Loucy (cell line): ENCODE measurements around the gene TP53I11.

Experiments used
- H2AFZ ChIP-seq: fragments of 200-600 bp; sonication (generic); 2 replicates; pipeline ENCODE4 v1.6.0; 2016; ENCODE audit warnings: antibody characterized with exemption, mild to moderate bottlenecking, low read length, moderate library complexity
- H3F3A ChIP-seq: fragments of 200-600 bp; 2 replicates; pipeline ENCODE4 v1.6.0; 2016; ENCODE audit warnings: antibody characterized with exemption, low read depth, mild to moderate bottlenecking
- H3K27me3 ChIP-seq: fragments of 200-600 bp; sonication (generic); 2 replicates; pipeline ENCODE4 v1.6.1; 2014; ENCODE audit warnings: low read length, mild to moderate bottlenecking; ENCODE audit not compliant: insufficient read depth, poor library complexity, severe bottlenecking
- H3K36me3 ChIP-seq: fragments of 200-600 bp; sonication (generic); 2 replicates; pipeline ENCODE4 v1.6.1; 2016; ENCODE audit warnings: low read length; ENCODE audit not compliant: insufficient read depth
- H3K4me1 ChIP-seq: fragments of 200-600 bp; sonication (generic); 2 replicates; pipeline ENCODE4 v1.5.1; 2014; ENCODE audit warnings: low read length, mild to moderate bottlenecking; ENCODE audit not compliant: insufficient read depth, poor library complexity, severe bottlenecking
- H3K4me2 ChIP-seq: fragments of 200-600 bp; sonication (generic); 2 replicates; pipeline ENCODE4 v1.6.0; 2014; ENCODE audit warnings: antibody characterized with exemption, low read length, low read depth, mild to moderate bottlenecking; ENCODE audit not compliant: poor library complexity, severe bottlenecking
- H3K4me3 ChIP-seq: fragments of 200-600 bp; sonication (generic); 2 replicates; pipeline ENCODE4 v1.5.1; 2014; ENCODE audit warnings: low read length, mild to moderate bottlenecking, mixed read lengths; ENCODE audit not compliant: poor library complexity, severe bottlenecking
- H3K79me2 ChIP-seq: fragments of 200-600 bp; sonication (generic); 2 replicates; pipeline ENCODE4 v1.6.1; 2014; ENCODE audit warnings: low read length; ENCODE audit not compliant: insufficient read depth
- H3K9ac ChIP-seq: fragments of 200-600 bp; sonication (generic); 2 replicates; pipeline ENCODE4 v1.6.0; 2014; ENCODE audit warnings: mild to moderate bottlenecking, low read depth, low read length, moderate library complexity; ENCODE audit not compliant: poor library complexity, severe bottlenecking
- H3K9me2 ChIP-seq: fragments of 200-600 bp; sonication (generic); replicated peaks from 2 replicates; pipeline ENCODE4 v1.6.1; 2016; ENCODE audit warnings: low read depth, low read length, mixed read lengths
- H3K9me3 ChIP-seq: fragments of 200-600 bp; sonication (generic); 2 replicates; pipeline ENCODE4 v1.6.1; 2014; ENCODE audit warnings: mild to moderate bottlenecking, antibody characterized with exemption, low read length, low read depth; ENCODE audit not compliant: insufficient read depth
- H4K20me1 ChIP-seq: fragments of 200-600 bp; sonication (generic); 2 replicates; pipeline ENCODE4 v1.6.0; 2014; ENCODE audit warnings: antibody characterized with exemption, low read length, mild to moderate bottlenecking; ENCODE audit not compliant: insufficient read depth, poor library complexity, severe bottlenecking
- CTCF ChIP-seq: fragments of 200-600 bp; sonication (generic); conservative IDR thresholded peaks from 2 replicates; pipeline ENCODE4 v1.5.1; 2014; ENCODE audit warnings: mild to moderate bottlenecking, antibody characterized with exemption, low read length
- EZH2phosphoT487 ChIP-seq: fragments of 200-600 bp; IDR thresholded peaks from 2 replicates; pipeline ENCODE4 v1.6.1; 2018; ENCODE audit warnings: antibody characterized with exemption, mild to moderate bottlenecking, moderate library complexity, borderline replicate concordance

Gene TP53I11

DNA sequence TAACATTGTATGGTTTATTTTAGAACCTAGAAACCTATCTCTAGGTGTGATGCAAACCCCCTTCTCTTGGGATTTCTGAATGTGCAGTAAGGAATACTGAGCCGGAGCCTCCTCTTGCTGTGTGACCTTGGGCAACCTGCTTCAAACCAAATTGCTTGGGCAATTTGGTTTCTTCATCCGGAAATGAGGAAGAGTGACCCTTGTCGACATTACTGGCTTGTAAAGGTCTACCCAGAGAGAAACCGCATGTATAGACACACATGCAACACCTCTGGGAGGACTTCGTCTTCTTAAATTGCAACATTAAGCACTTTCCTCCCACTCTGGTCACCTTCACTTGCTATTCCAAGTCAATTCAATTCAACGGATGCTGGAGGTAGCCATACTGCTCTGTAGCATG is 19.6 kb upstream of the TP53I11 start:
- Histone ChIP-seq H3K9ac (no peak overlapping the region), H3K4me3 (no peak overlapping the region), H3K27me3 (no peaks in the 10 kb centered on the region), H2AFZ (no peak overlapping the region), H3K79me2 (no peaks in the 10 kb centered on the region), H3K9me3 (no peaks in the 10 kb centered on the region), H4K20me1 (no peaks in the 10 kb centered on the region), H3K4me1 (peaks cover 16% of the 10 kb centered on the region), H3K4me2 (no peak overlapping the region), H3K36me3 (no peaks in the 10 kb centered on the region), H3K9me2 (no peaks in the 10 kb centered on the region), H3F3A (no peaks in the 10 kb centered on the region)
- no peak for TF ChIP-seq EZH2phosphoT487
- TF ChIP-seq CTCF: no peak

GRCh38 chr11:44969651-44970252 is 19.1 kb upstream of the TP53I11 start:
- Histone ChIP-seq H3K9me3 (no peaks in the 10 kb centered on the region), H3F3A (no peaks in the 10 kb centered on the region), H3K9me2 (no peaks in the 10 kb centered on the region), H3K4me2 (no peak overlapping the region), H2AFZ (no peak overlapping the region), H3K4me3 (no peak overlapping the region), H3K27me3 (no peaks in the 10 kb centered on the region), H3K36me3 (no peaks in the 10 kb centered on the region), H3K9ac (no peak overlapping the region), H3K79me2 (no peaks in the 10 kb centered on the region), H3K4me1 (peaks cover 14% of the 10 kb centered on the region), H4K20me1 (no peaks in the 10 kb centered on the region)
- no peak for TF ChIP-seq EZH2phosphoT487
- TF ChIP-seq CTCF: no peak

- no peaks in the 10 kb centered on the region for H3K9me2 ChIP-seq
- no peak overlapping the region for H3K9ac ChIP-seq
- no peak overlapping the region for H3K4me2 ChIP-seq
- TF ChIP-seq CTCF: no peak
- TF ChIP-seq EZH2phosphoT487: no peak
- H3F3A ChIP-seq: no peaks in the 10 kb centered on the region
- no peak overlapping the region for H3K4me3 ChIP-seq
- H4K20me1 ChIP-seq: no peaks in the 10 kb centered on the region
- H2AFZ ChIP-seq: no peak overlapping the region
- H3K9me3 ChIP-seq: no peaks in the 10 kb centered on the region
- no peaks in the 10 kb centered on the region for H3K36me3 ChIP-seq
- peaks cover 11% of the 10 kb centered on the region for H3K4me1 ChIP-seq
- no peaks in the 10 kb centered on the region for H3K79me2 ChIP-seq
- no peaks in the 10 kb centered on the region for H3K27me3 ChIP-seq
Measured at GRCh38 chr11:44968510-44968909, 17.8 kb upstream of the TP53I11 start.
